Type B pancreatic cell (in vitro differentiated cells): Measurements from ENCODE around the gene TMEM196. TPM values are rescaled to one million over a fixed set of nuclear protein-coding genes. Genes with fewer than 3 reads are reported as not detected.
"Not testable (repeated sequence)": the region's sequence is repeated elsewhere in the genome, so short reads cannot be mapped to it uniquely, and the experiment has no call there.

Experiments
- DNase-seq: peaks from one replicate; pipeline ENCODE4 v3.0.0; 2021; ENCODE audit warnings: mixed read lengths; ENCODE audit not compliant: unreplicated experiment; ENCODE audit errors: extremely low spot score
- H3K27ac Mint-ChIP-seq: 2 replicates; pipeline ENCODE4 v1.8.0; 2021; ENCODE audit warnings: mild to moderate bottlenecking, mixed read lengths
- H3K27me3 Mint-ChIP-seq: 2 replicates; pipeline ENCODE4 v1.8.0; 2021; ENCODE audit warnings: mixed read lengths
- H3K36me3 Mint-ChIP-seq: 2 replicates; pipeline ENCODE4 v1.8.0; 2021; ENCODE audit warnings: mixed read lengths
- H3K4me1 Mint-ChIP-seq: one replicate; pipeline ENCODE4 v1.8.0; 2021; ENCODE audit warnings: mixed read lengths; ENCODE audit not compliant: unreplicated experiment
- H3K4me3 Mint-ChIP-seq: 2 replicates; pipeline ENCODE4 v1.8.0; 2021; ENCODE audit warnings: mild to moderate bottlenecking, mixed read lengths
- H3K9me3 Mint-ChIP-seq: 2 replicates; pipeline ENCODE4 v1.8.0; 2021; ENCODE audit warnings: mixed read lengths
- CTCF ChIP-seq: fragments of 200-600 bp; sonication (generic); conservative IDR thresholded peaks from 2 replicates; pipeline ENCODE4 v1.5.0; 2021; ENCODE audit warnings: antibody characterized with exemption, mild to moderate bottlenecking
- total RNA-seq: library from RNA; stranded (reverse); gene quantifications from 2 replicates; pipeline ENCODE4 v1.2.1, GENCODE V29; 2021; ENCODE audit warnings: low replicate concordance

TMEM196 gene
- total RNA-seq, 1 donor from 2014 or later: 0.68 TPM

DNA sequence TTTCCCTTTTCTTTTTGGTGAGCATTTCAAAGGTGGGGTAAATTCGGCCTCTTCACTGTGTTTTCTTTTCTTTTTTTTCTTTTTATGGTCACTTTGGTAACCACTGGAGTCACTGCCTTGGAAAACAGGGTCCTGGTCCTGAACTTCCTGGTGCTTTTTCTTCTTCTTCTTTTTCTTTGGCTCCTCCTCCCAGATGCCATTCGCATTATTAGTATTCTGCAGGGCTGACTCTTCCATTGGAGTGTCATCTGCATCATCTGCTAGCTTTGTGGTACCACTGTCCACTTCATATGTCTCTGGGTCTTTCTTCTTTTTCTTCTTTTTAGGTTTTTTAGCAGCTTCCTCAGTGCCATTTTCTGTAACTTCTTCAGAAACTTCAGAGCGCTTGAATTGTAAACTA lies 75.1 kb downstream of the TMEM196 start:
- Mint-ChIP-seq H3K27ac (no peak overlapping the region), H3K9me3 (no peaks in the 10 kb centered on the region), H3K27me3 (no peaks in the 10 kb centered on the region), H3K36me3 (peaks cover 16% of the 10 kb centered on the region), H3K4me3 (no peak overlapping the region), H3K4me1 (no peaks in the 10 kb centered on the region)
- TF ChIP-seq CTCF: no peak
- no peak for DNase-seq

GRCh38 chr7:19696926-19697325 lies 76.5 kb downstream of the TMEM196 start:
- Mint-ChIP-seq H3K27me3 (no peaks in the 10 kb centered on the region), H3K4me3 (no peak overlapping the region), H3K36me3 (peaks cover 6% of the 10 kb centered on the region), H3K27ac (no peak overlapping the region), H3K4me1 (no peaks in the 10 kb centered on the region), H3K9me3 (no peaks in the 10 kb centered on the region)
- DNase-seq: no peak
- no peak for TF ChIP-seq CTCF

DNA sequence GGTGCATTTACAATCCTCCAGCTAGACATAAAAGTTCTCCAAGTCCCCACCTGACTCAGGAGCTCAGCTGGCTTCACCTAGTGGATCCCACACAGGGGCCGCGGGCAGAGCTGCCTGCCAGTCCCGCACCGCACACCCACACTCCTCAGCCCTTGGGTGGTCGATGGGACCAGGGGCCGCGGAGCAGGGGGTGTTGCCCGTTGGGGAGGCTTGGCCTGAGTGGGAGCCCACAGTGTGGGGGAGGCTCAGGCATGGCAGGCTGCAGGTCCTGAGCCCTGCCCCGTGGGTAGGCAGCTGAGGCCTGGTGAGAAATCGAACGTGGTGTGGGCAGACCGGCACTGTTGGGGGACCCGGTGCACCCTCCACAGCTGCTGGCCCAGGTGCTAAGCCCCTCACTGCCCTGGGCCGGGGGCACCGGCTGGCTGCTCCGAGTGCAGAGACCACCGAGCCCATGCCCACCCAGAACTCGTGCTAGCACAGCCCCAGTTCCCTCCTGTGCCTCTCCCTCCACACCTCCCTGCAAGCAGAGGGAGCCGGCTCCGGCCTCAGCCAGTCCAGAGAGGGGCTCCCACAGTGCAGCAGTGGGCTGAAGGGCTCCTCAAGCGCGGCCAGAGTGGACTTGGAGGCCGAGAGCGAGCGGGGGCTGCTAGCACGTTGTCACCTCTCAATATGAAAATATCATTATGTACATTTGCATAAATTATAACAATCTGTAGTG lies 81.1 kb downstream of the TMEM196 start:
- H3K4me1 Mint-ChIP-seq: no peaks in the 10 kb centered on the region
- no peak for TF ChIP-seq CTCF
- H3K27ac Mint-ChIP-seq: no peak overlapping the region
- no peak for DNase-seq
- no peaks in the 10 kb centered on the region for H3K27me3 Mint-ChIP-seq
- H3K36me3 Mint-ChIP-seq: no peaks in the 10 kb centered on the region
- no peak overlapping the region for H3K4me3 Mint-ChIP-seq
- no peaks in the 10 kb centered on the region for H3K9me3 Mint-ChIP-seq

GRCh38 chr7:19690736-19691135 lies 82.7 kb downstream of the TMEM196 start:
- Mint-ChIP-seq H3K36me3 (no peaks in the 10 kb centered on the region), H3K4me3 (no peak overlapping the region), H3K9me3 (no peaks in the 10 kb centered on the region), H3K27me3 (no peaks in the 10 kb centered on the region), H3K4me1 (no peaks in the 10 kb centered on the region), H3K27ac (no peak overlapping the region)
- no peak for TF ChIP-seq CTCF
- no peak for DNase-seq

DNA sequence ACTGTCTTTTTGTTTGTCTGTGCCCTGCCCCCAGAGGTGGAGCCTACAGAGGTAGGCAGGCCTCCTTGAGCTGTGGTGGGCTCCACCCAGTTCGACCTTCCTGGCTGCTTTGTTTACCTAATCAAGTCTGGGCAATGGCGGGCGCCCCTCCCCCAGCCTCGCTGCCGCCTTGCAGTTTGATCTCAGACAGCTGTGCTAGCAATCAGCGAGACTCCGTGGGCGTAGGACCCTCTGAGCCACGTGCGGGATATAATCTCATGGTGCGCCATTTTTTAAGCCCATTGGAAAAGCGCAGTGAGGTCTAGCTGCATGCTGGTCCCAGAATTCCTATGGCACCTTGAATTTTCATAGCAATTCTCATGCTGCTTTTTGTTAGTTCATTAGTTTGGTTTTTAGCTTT lies 84.3 kb downstream of the TMEM196 start:
- H3K36me3 Mint-ChIP-seq, H3K27ac Mint-ChIP-seq, H3K4me3 Mint-ChIP-seq, H3K27me3 Mint-ChIP-seq, DNase-seq, H3K9me3 Mint-ChIP-seq, H3K4me1 Mint-ChIP-seq: not testable (repeated sequence)

DNA sequence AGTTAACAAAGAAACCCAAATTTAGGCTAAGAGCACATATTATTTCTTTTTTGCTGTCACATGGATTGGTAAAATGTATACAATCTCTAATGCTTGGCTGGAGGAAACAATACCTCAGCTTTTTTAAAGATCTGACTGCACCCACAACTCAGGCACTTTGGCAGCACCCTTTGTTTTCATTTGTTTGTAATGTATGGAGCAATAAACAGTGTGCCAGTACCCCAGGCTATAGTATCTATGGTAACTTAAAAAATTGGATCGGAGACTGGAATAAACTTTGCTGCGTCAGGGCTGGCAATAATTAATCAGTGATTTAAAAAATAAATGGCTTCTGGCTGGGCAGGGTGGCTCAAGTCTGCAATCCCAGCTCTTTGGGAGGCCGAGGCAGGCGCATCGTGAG lies 91.8 kb downstream of the TMEM196 start:
- H3K36me3 Mint-ChIP-seq: no peaks in the 10 kb centered on the region
- TF ChIP-seq CTCF: no peak
- H3K4me1 Mint-ChIP-seq: peaks cover 6% of the 10 kb centered on the region
- no peak for DNase-seq
- H3K9me3 Mint-ChIP-seq: no peaks in the 10 kb centered on the region
- no peak overlapping the region for H3K4me3 Mint-ChIP-seq
- H3K27me3 Mint-ChIP-seq: no peaks in the 10 kb centered on the region
- H3K27ac Mint-ChIP-seq: no peak overlapping the region
